ENCODE measurements around the gene SNX8.

- TF ChIP-seq CTCF (IDR thresholded peaks at IDR 0.05; ENCODE audit: low read depth, low read length) (no peak), EZH2phosphoT487 (IDR thresholded peaks at IDR 0.05; ENCODE audit: low read depth) (no peak)
Measured at GRCh38 chr7:2251841-2252771, 62.1 kb downstream of the SNX8 start.
